Myocyte (in vitro differentiated cells): ENCODE results near the gene TUBGCP6. TPM values are rescaled to one million over a fixed set of nuclear protein-coding genes. Genes with fewer than 3 reads are reported as not detected.
A peak's percentile ranks its signal among the peaks of the same experiment; 100 is the strongest.

Source experiments
- DNase-seq: peaks from one replicate; pipeline ENCODE4 v3.0.0-alpha.2; 2012; ENCODE audit warnings: low read depth
- total RNA-seq: library from RNA; depleted of rRNA; stranded (reverse); fragments of >200 nt; gene quantifications from 2 replicates; pipeline ENCODE4 v1.2.3, GENCODE V29; 2014

TUBGCP6 gene
- total RNA-seq, 1 donor from 2014 or later = 33.7 TPM

DNA sequence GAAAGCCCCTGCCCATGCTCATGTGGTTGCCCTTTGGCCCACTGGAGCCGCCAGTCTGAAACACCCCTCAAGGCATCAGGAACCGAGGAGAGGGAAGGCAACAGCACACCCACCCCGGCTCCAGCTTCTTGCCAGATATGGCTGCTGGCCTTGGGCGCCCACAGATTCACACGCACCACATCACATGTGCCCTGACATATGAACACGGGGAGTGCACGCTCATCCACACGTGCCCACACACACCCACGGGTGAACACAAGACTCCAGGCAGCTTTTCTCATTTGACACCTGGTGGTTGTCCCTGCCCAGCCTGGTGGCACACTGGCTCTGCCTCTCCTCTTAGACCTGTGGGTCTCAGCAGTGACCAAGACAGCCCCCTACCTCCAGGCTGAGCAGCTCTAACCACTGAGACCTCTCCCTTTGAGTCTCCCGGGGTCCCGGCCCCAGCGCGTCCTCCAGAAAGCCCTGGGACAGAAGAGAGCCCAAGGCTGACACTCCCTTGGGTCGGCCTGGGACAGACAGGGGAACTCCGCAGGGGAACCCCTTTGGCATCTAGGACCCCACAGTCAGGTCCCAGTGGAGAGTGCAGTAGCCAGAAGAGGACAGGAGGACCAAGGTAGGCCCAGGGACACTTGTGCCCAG is 19.4 kb upstream of the TUBGCP6 start:
- DNase-seq = no peak

DNA sequence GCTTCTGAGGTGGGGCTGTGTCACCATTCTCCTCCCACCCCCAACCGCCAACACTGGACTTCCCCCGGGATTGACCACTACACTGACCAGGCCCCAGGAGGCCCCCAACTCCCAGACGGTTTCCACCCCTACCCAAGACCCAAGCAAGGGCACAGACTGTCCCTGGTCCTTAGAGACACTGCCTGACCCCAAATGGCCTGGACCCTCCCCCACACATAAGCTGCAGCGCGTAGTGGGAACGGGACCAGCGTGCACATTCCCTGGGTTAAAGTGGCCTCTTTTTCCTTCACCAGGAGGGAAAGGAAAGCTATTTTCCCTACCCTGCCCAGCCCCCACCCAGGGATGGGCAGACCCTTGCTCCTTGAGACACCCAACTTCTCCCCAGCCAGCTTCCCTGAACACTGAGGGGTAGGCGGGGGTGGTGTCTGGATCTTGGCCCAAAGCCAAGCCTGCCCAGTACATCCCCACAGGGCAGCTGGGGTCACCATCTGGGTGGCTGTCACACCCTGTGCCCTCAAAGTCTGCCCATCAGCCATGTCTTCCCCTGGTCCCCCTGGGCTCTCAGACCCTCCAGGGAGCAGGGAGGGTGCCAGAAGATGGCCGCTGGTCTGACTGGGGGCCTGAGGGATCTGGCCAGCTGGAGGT is 18.3 kb upstream of the TUBGCP6 start:
- DNase-seq = no peak

DNA sequence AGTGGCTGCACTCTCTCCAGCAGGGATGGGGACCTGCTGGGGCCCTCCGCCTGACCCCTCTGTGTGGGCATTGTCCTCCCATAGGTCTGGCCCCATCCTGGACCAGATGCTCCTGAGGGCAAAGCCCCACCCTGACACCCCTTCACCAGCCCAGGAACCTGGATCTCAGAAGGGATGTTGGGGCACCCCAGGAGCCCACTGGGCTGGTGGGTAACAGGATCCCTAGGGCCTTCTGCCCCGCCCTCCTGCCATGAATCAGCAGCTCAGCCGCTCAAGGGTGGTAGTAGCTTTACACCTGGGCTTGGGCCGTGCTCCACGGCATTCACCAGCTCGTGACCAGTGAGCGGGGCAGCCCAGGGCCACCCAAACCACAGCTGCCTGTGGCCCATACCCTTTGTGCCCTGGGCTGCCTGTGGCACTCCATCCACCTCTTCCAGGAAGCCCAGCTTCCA is 17.7 kb upstream of the TUBGCP6 start:
- DNase-seq = peak; percentile 47

DNA sequence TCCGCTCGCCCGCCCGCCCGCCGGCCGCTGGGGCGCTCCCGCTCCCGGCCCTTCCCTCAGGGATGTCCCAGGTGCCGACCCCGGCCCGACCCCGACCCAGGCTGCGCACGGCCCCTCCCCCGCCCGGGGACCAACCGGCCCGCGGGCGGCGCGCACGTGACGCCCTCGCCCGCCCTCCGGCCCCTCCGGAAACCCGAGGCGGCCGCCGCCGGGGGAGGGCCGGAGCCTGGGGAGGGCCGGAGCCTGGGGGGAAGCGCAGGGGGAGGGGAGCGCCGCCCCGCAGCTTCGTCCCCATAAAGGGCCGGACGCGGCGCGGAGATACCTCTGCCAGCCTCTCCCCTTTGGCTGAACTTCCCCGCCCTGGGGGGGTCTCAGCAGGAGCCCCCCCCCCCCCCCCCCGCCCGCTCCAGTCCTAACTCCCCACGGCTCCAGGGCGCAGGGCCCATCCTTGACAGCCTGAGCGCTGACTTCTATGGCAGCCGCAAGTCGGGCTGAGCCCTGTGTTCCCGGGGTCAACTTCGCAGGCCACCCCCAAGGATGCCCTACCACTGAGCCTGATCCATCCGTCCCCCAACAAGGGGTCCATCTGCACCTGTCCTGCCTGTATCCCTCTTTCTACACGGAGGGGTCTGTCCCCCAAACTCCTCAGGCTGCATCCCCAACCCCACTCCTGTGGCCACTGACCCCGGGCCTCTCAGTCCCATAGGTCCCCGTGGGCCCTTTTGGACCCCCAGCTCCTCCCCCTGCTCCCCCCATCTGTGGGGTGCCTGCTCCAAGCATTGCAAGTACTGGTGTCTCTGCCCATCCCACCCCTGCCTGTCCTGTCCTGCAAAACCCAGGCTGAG is 17.0 kb upstream of the TUBGCP6 start, which contains the start of gene MAPK12:
Gene MAPK12 (minus strand): TSS at position 69 of the 845 bp plus-strand sequence. CDS start 174 bp downstream, outside the sequence.
- DNase-seq = peak; percentile 40

DNA sequence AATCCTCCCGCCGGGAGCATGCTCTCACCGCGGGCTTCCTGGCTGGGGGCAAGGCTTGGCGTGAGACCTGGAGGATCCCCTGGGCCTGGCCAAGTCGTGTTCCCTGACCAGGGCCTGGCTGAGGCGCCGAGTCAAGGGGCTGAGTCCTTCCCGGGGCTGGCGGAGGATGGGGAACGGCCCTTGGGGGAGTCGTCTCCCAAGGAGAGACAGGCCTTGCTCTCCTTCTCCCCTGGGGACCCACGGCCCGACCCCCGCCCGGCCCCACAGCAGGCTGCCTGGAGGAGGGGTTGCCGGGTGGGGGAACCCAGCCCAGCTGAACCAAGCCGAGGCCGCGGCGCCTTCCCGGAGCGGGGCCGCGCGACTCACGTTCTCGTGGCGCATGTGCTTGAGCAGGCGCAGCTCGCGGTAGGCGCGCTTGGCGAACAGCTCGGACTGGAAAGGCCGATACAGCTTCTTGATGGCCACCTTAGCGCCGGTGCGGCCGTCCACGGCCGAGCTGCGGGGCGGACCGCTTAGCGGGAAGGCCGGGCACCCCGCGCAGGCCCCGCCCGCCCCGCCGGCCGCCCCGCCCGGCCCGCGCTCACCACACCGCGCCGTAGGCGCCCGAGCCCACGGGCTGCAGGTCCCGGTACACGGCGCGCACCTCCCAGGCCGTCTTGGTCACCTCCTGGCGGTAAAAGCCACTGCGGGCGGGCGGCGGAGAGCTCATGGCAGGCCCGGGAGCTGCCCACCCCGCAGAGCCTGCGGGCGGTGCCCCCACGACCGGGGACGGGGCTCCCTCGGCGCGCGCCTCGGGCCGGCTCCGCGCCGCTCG is 16.2 kb upstream of the TUBGCP6 start:
- DNase-seq = peak; percentile 70

DNA sequence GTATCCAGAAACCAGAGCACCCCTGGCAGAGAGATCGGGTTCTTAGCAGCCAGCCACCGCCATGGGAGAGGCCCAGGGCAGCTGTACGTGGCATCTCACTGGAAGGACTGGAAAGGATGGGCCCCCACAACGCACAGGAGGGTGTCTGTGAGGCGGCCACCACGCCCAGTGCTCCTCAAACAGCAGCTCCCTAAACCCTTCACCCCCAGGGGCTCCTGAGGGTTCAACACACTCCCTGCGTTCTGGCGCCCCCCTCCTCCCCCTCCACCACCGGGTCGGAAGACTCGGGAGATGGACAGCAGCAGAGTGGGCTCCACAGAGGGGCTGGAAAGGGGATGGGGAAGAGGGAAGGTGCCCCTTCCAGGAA is 15.6 kb upstream of the TUBGCP6 start:
- no peak for DNase-seq

DNA sequence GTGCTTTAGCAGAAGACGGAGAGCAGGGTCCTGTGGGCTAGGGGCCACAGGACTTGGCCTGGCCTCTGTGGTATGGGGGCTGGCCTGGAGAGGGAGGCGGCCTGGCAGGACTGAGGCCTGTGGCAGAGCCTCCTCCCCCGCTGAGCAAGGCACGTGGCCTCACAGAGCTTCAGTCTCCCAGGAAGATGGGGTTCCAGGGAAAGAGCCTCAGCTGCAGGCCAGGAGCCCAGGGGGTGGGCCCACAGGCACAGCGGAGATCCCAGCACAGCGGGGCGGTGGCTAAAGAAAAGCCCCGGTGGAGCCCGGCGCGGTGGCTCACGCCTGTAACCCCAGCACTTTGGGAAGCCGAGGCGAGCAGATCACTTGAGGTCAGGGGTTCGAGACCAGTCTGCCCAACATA is 14.5 kb upstream of the TUBGCP6 start:
- no peak for DNase-seq

DNA sequence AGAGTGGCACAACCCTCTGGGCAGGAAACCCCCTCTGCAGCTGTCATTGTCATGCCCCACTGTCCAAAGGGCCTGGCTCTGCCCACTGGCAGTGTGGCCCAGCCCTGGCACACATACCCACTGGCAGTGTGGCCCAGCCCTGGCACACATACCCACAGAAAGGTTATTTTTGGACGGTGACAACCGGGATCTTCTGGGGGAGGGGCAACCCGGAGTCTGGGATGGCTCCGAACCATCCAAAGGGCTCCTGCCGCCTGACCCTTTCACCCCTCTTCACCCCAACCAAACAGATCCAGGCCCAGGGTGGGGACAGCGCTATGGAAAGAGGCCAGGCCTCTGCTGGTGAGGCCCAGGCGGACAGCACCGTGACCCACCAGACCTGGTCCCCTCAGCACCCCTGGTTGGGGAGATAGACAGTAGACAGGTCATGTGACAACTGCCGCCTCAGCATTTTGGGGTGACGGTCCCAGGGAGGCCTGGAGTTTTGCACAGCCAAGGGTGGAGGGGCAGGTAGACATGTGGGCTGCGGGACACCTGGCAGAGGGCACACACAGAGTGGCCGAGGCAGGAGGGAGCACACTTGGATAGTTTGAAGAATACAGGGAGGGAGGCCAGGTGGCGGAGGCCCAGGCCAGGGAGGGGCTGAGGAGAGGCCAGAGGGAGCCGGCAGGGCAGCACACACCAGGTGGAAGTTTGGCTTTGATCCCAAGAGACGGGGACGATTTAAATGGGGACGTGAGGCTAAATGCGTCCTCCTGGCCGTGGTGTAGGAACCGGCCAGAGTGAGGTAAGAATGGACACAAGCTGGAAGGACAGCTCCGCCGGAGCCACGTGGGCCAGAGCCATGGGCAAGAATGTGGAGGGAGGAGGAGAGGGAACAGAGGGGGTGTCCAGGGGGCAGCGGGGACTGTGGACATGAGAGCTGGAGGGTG is 13.8 kb upstream of the TUBGCP6 start:
- peak; percentile 55 for DNase-seq

DNA sequence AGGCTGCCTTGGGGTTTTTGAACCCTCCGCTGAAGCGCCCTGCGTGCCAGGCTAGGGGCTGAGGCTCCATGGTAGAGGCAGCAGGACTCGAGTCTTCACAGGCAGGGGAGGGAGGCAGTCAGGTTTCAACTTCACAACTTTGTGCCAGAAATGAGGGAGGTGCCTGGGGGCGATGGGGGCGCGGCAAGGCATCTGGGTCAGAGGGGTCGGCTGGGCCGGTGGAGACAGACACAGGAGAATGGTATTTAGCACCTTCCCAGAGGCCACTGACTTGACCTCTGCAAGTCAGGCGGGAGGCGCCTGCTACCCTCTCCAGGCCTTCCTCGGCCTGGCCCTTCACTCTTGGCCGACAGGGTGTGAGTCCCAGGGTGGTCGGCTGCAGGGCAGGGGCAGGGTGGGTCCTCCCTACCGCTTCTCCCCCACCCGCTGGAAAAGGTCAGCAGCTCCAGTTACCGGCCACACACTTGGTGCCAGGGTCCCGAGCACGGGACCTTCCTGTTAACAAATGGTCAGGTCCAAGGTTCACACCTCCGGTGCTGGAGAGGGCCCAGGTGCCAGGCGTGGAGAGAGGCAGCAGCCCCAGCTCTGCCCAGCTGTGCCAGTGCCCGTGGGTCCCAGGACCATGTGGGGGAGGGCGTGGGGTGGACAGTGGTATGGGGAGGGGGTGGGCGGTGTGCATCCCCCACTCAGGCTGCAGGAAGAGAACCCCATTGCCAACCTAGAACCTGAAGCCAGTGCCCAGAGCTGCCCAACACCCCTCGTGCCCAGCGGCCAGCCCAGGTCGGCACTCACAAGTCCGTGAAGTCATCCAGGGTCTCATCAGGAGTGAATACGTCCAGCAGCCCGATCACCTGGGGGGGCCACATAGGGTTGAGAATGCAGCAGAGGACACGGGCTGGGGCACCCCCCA is 12.9 kb upstream of the TUBGCP6 start:
- DNase-seq = no peak

DNA sequence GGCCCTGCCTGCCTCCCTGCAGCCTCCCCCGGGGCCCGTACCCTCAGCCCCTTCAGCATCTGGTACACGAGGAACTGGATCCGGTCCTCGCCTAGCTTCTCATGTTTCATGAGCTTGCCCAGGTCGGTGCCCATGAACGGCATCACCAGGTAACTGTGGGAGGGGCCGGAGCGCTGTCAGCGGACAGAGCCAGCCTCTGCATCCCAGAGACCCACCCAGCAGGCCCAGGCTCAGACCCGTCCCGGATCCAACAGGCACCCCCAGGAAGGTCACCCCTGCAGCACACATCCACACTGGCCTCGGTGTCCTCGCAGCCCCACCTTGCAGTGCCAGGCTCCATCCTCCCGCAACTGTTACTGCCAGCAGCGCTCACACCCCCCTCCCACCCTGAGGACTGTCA is 12.2 kb upstream of the TUBGCP6 start:
- no peak for DNase-seq

DNA sequence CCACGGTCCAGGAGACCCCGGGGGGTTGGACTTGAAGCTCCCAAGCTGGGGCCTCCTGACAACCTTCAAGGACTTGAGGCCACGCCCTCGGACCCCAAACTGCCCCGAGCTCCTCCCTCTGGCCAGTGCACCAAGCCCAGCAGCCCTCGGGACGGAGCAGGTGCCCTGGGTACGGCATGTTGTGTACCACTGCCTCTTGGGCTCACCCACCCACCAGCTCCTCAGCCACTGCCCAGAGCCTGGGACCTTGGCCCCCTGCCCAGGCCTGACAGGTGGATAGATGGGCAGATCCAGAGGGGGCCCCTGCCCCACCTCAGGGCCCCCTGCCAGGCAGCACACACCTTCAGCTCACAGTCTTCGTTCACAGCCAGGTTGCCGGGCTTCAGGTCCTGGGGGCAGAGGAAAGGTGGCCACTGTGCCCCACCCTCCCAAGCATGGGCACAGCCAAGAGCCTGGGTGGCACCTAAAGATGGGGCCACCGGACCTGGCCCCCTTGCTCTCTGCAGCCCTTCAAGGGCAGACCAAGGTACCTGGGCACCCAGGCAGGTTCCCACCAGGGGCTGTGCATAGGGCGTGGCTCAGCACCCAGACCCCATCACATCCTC is 11.5 kb upstream of the TUBGCP6 start:
- no peak for DNase-seq

DNA sequence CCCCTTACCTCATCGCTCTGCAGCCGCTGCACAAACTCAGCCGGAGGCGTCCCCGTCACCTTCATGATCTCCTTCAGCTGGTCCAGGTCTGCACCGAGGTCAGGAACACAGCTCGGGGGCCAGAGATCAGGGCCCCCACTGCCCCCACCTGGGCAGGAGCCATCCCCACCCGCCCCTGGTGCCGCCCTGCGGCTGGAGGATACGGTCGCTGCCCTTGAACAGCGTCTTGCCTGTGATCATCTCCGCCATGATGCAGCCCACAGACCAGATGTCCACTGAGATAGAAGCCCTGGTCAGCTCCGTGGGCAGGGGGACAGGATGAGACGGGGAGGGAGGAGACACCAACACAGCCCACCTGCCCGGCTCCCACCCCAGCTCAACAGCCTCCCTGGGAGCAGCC is 10.8 kb upstream of the TUBGCP6 start:
- no peak for DNase-seq

DNA sequence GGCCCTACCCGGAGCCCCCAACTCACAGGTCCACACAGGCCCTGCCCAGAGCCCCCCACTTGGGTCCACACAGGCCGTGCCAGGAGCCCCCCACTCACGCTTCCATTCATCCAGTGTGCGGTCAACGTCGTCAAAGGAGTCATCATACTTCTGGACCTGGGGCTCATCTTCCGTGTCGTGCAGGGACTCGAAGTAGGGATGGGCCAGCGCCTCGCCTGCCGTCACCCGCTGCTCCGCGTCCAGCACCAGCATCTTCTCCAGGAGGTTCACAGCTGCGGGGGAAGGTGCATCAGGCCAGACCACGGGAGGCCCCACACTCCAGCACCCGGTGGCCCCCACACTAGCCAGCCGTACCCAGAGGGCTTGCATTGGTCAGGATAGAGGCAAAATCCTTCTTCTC is 10.3 kb upstream of the TUBGCP6 start:
- DNase-seq = no peak

DNA sequence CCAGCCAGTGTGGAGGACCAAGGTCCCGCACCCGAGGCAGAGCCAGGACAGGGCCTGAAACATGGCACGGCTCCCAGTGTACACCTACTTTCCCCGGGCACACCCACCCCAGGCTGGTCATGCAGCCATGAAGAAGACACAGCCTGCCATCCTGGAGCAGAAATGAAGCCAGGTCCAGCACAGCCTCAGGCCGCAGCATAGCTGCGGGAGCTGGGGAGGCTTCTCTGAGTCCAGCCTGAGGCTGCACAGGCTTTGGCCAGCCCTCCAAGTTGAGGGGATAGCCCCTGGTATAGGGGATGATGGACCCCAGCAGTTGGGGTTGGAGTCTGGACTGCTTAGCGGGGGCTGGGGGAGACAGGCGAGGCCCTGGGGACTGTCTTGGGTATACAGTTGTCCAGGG is 9.1 kb upstream of the TUBGCP6 start:
- no peak for DNase-seq

DNA sequence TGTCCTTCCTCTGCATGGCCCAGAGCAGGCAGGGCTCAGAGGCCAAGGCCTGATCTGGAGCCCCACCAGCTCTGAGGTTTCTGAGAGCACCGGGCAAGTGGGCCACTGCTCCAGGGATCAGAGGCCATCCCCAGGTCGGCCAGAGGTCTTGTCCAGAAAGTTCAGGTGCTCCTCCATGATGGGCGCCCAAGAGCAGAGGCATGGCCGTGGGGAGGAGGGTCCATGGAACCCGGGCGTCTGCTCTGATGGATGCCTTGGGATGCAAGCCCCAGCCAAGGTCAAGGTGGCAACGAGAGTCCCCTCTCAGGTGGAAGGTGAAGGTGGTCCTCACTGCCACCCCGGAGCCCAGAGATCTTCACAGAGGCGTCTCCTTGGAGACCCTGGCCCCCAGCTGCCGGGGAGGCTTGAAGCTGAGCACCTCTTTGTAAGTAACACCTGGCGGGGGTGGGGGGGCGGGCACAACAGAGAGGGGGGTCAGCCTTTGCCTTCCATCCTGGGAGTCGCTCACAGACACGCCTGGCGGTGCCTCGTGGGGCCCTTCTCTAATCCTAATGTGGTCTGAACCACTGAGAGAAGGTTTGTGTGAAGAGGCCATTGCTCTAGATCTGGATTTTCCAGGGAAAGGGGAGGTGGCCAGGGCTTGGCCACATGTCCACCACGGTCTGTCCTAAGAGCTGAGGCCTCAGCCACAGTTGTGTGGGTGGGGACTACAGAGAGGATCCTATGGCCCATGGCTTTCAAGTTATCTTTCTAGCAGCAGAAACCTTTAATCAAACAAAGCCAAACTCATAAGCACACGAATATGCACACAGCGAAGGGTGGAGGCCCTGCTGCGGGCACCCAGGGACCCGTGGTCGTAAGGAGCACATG is 8.5 kb upstream of the TUBGCP6 start:
- no peak for DNase-seq

DNA sequence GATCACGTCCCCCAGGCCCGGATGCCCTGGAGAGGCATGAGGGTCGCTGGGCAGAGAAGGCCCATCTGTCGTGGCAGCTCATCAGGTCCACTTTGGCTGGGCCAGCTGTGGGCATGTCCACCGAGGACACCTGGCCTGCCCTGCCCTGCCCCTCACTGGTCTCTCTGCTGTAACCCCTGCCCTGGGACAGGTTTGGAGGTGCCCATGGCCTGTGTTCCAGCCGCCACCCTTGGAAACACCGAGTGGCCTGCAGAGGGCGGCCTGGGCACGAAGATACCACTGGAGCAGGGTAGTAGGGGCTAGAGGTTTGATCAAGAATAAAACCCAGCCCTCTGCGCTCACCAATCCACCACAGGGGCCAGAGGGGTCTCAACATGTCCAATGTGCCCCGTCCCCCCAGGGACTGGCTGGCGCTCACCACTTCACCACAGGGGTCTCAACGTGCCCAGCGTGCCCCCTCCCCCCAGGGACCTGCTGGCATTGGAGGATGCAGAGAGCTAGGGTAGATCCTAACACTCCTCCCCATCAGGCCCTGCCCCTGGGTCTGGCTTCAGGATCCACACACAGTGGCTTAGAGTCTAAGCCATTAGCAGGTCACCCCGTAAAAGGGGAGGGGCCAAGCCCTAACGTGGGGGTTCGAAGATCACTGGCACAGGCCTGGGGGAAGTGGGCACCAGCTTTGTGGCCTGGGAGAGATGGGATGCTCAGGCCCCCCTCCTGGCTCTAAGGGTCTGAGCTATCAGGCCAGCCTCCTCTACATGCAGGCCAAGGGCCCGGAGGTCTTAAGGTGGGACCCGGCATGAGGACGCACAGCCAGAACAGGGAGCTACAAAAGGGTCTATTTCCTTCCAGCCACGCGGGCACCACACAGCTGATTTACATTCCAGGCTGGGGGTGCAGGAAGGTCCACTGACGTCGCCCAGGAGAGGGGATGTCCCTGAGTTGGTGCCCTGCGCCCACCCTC is 7.5 kb upstream of the TUBGCP6 start:
- DNase-seq = peak; percentile 74
